ENCODE results near the gene INTS6. TPM values are rescaled to one million over a fixed set of nuclear protein-coding genes. Genes with fewer than 3 reads are reported as not detected.

Gene INTS6
- total RNA-seq, 1 experiment from 2014 or later, result 32.3 TPM

DNA sequence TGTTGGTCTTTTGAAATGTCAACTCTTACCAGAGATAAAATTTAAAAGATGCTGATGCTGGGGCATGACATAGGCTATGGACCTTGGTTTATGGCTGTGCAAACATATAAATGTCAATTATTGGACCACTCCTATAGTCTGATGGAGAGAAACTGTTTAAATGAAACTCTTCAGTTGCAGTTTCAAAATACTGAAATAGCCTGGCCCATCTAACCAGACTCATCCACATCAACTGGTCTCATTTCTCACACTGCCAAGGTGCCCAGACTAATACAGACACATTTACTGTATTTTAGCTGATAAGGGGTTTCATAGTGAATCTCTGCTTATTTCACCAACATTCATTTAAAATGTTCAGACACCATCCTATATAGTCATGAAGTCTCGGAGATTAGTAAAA lies 93.5 kb downstream of the INTS6 start:
- DNase-seq (ENCODE audit: low spot score), result no peak
- in situ Hi-C loops (cut with HindIII; ENCODE audit: low sequenced_read_pairs), result no loop called here

DNA sequence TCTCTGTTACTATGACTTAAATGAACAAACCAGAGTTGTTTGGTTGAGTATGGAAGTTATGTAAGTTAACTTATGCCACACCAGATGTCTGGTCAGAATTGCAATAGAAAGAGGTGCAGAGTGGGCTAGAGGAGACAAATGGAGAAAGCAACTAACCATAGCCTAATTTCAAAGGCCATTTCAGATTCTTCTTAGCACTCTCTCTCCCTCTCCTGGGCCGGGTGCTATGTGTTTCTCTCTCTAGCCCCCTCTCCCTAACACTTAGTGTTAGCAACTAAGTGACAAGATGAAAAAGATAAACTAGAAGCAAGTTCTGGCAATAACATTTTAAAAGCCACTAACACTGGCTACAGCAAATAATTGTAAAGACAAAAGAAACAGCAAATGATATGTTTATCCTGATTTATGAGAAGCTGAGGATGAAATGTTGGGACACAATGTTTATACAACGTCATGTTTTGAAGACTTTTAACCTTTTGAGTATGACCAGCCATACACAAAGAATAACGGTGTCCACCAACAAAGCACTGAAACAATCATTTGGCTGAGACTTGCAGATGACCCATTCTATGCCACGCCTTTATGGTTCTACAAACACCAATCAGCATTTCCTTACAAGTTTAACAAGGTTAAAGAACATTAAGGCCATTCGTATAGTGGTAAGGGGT lies 94.8 kb downstream of the INTS6 start:
- in situ Hi-C loops (cut with HindIII; ENCODE audit: low sequenced_read_pairs), result no loop called here
- no peak for DNase-seq (ENCODE audit: low spot score)

DNA sequence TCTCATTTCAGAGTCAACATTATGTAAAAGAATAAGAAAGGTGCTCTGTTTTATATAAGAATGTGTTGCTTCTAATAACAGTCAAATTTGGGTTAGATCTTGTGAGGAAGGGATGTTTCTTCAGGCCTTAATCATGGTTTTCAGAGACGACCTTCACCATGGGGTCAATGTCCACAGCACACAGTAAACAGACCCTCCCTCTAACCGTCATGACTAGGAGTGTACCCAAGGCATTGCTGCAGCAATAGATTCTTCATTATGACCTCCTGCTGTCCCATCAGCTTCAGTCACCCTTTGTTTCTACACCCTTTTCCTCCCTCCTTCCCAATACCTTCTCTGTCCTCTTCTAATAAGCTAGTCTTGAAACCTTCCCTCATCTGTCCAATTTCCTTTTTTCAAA lies 97.6 kb downstream of the INTS6 start:
- in situ Hi-C loops (cut with HindIII; ENCODE audit: low sequenced_read_pairs), result no loop called here
- no peak for DNase-seq (ENCODE audit: low spot score)

DNA sequence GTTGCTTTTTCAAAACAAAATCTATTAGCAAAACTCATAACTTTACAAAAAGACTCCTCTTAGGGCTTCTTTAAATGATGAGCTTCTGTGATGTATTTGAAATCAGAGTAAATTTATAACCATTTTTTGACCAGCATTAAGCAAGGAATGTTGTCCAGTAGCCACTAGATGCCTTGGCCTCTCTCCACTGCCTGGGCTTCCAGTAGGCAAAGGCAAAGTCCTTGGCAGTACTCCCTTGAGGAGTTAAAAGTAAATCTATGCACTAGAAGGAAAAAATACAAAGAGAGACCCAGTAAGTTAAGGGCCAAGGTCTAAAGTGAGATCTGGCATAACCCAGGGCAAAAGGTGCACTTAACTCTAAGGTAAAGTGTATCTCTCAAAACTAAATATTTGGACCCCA lies 103.8 kb downstream of the INTS6 start:
- no peak for DNase-seq (ENCODE audit: low spot score)

DNA sequence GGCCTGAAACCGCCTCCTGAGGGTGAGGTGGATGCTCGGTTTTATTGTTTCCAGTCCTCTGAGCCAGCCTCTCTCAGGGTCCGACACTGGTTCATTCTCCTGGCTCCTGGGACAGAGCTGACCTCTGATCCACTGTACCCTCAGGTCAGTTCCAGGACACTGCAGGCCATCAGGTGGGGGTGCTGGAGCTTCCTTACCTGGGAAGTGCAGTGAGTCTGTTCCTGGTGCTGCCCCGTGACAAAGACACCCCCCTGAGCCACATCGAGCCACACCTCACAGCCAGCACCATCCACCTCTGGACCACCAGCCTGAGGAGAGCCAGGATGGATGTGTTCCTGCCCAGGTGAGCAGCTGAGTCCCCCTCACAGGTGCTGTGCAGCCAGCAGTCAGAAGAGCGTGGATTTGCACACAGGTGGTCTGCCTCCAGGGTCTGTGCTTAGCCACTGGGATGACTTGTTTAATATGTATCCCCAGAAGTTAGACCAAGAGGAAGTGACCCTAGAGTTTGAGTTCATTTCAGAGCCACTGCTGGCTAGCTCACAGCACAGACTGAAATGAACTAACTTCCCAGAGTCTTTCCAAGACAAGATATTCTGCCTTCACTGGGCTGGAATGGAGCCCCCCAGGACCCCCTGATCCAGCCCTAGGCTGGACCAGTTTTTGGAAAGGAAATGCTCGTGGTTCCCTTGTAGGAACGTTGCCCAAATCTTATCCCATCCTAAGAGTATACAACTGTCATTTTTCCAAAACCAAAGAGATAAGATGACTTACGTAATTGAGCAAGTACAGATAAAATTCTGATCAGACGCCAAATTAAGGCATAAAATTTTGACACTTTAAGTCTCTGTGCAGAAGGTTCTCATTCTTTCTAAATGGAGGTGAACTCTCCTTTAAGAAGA lies 104.5 kb downstream of the INTS6 start:
- DNase-seq (ENCODE audit: low spot score), result no peak
- in situ Hi-C loops (cut with HindIII; ENCODE audit: low sequenced_read_pairs), result no loop called here

More for the DNA sequence above, 103.8 kb downstream of the INTS6 start:
- in situ Hi-C loops (cut with HindIII; ENCODE audit: low sequenced_read_pairs), result no loop called here

DNA sequence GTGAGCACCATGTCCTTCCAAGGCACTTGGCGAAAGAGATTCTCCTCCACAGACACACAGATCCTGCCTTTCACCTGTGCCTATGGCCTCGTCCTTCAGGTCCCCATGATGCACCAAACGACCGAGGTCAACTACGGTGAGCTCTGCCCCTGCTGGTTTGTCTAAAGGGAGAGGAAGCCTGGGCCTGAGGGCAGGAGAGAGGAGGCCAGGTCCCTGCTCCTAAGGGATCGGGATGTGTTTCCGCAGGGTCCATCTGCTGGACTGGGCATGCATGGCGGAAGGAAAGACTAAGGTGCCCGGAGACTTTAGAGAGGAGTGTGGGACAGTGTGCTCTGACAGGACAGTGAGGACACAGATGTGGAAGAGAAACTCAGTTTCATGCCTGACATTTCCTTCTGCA lies 105.7 kb downstream of the INTS6 start:
- in situ Hi-C loops (cut with HindIII; ENCODE audit: low sequenced_read_pairs), result no loop called here
- DNase-seq (ENCODE audit: low spot score), result no peak

DNA sequence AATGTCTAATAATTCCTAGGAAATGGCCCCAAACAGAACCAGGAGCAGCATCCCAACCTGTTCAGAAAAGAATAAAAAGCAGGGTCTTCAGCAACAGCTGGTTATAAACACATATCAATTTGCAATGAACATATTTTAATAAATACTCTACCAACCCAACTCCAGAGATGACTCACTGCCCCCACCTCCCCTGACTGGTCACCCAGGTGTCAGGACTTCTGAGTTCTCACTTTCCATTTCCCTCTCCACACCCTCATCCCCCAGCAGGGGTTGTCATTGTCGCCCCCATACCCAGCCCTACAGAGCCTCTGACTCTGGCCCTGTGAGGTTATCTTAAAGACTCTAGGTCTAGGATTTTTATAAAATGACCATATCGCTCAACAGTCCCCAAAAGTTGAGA lies 106.4 kb downstream of the INTS6 start:
- DNase-seq (ENCODE audit: low spot score), result no peak
- in situ Hi-C loops (cut with HindIII; ENCODE audit: low sequenced_read_pairs), result no loop called here

DNA sequence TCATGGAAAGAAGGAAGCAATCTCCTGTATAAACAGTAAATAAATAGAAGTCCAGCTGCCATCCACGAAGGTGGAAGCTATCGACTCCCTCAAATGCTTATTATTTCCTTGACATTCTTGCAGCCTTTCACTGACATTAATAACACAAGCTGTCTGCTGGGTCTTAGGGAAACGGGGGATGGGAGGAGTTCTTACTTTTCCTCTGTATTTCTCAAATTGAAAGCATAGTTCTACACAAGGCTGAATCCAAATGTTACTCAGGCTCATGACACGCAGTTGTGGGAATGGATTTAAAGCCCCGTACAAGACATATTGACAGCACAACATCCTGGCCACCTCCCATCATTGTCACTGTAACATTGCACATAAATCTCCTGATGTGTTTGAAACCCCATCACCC lies 109.4 kb downstream of the INTS6 start:
- no peak for DNase-seq (ENCODE audit: low spot score)
- in situ Hi-C loops (cut with HindIII; ENCODE audit: low sequenced_read_pairs), result no loop called here

DNA sequence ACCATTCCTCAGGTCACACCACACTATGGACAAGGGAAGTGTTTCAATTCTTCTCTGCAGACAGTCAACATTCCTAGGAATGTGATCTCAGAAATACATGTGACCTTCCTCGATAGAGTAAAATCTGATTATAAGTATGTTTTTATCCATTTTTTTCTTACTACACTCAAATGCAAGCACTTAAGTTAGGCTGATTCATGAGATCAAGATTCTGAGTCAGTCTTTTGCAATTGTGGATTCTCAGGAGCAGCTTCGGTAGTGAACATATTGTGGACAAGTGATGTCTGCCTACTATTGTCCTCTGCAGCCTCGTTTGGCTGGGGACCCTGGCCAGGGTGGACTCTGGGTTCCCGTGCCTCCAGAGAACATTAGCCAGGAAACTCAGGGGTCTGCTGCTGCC lies 110.1 kb downstream of the INTS6 start:
- in situ Hi-C loops (cut with HindIII; ENCODE audit: low sequenced_read_pairs), result no loop called here
- DNase-seq (ENCODE audit: low spot score), result no peak

DNA sequence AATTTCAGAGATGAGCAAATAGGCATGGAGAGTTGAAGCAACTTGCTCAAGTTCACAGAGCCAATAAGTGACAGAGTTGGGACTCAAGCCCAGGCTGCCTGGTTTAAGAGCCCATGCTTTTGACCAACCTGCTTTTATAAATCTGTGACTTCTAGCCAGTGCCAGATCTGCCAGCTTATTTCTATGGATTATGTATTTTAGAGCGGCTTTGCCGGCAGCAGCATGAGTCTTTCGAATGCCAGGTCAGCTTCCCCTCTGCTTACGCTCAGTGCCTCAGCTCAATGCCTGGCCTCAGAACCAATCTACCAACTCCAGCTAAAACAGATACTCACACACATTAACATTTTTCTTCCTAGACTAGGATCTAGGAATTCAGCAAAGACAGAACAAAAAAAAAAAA lies 111.0 kb downstream of the INTS6 start:
- DNase-seq (ENCODE audit: low spot score), result no peak
- in situ Hi-C loops (cut with HindIII; ENCODE audit: low sequenced_read_pairs), result no loop called here

DNA sequence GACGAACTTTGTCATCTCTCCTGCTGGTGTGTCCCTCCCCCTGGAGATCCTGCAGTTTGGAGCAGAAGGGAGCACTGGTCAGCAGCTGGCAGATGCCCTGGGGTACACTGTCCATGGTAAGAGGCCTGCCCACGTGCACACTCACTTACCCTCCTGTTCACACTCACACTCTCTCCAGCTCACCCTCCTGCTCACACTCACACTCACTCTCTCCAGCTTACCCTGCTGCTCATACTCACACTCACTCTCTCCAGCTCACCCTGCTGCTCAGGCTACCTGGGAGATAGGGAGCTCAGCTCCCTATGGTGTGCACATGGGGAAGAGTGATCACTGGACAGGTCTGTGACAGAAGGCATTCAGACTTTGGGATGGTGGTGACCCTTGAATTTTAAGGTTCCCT lies 111.6 kb downstream of the INTS6 start:
- DNase-seq (ENCODE audit: low spot score), result no peak
- in situ Hi-C loops (cut with HindIII; ENCODE audit: low sequenced_read_pairs), result no loop called here

DNA sequence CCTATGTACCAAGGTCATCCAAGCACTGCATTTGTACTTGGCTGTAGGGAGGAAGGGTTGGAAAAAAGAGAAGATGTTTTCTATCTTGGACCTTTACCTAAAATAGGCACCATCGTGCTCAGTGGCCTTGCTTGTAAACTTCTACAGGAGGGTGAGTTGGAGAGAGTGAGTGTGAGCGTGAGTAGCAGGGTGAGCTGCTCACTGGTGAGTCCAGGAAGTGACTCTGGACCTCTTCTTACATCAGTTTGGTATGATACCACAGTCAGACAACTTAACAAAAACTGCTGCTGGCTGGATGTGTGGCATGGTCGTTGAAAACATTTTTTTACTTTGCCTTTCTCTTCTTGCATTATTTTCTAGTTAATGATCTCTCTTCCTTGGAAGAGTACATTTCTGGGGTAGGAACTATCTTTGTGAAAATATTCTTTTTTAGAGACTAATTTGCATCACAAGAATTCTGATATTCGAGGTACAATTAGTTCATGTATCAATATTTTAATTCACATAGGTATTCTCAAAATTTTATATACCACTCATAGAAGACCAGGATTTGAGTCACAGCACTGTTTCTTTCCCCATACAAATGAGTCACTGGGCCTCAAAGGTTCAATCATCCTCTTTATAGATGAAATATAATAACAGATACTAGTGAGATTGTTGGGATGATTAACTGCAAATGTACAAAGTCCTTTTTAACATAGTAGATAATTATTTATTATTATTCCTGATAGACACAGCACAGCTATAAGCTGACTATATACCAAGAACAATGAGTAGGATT lies 112.7 kb downstream of the INTS6 start:
- in situ Hi-C loops (cut with HindIII; ENCODE audit: low sequenced_read_pairs), result no loop called here
- no peak for DNase-seq (ENCODE audit: low spot score)

DNA sequence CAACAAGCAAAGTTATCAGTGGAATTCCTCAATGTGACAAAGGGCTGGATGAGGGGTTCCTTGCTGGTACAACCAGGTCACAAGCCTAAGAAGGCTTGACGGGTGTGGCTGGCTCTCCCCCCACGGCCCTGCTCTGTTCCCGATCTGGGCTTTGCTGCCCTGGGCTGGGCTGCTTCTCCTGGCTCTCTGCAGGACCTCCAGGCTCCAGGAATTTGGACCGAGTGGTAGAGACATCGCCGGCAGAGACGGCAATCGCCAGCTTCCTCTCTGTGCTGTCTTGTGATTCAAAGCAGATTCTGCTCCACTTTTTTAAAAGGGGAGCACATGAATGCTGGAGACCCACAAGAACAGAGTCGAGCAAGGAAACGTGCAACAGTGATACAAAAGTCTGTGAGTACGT lies 113.5 kb downstream of the INTS6 start, which contains the start of gene SERPINE3:
SERPINE3 (plus strand) TSS at position 338 of the 400 bp plus-strand sequence. CDS start 1,401 bp downstream, outside the sequence.
- in situ Hi-C loops (cut with HindIII; ENCODE audit: low sequenced_read_pairs), result no loop called here
- no peak for DNase-seq (ENCODE audit: low spot score)

DNA sequence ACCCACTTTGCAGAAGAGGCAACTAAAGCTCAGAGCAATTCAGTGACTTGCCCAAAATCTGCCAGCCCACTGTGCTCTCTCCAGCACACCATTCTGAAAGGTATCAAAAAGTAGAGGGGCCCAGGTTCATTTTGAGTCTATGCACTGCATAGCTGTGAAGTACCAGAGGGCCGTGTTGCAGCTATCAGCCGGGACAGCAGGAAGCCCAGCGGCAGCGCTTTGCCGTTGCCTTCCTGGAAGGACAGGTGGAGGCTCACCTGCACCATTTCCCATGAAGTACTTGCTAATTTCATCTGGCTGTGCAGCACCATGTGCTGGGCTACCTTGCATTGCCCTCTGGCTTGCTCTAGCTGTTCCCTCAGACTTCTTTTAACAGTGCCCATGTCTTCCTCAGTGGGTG lies 116.1 kb downstream of the INTS6 start:
- in situ Hi-C loops (cut with HindIII; ENCODE audit: low sequenced_read_pairs), result no loop called here
- DNase-seq (ENCODE audit: low spot score), result no peak

DNA sequence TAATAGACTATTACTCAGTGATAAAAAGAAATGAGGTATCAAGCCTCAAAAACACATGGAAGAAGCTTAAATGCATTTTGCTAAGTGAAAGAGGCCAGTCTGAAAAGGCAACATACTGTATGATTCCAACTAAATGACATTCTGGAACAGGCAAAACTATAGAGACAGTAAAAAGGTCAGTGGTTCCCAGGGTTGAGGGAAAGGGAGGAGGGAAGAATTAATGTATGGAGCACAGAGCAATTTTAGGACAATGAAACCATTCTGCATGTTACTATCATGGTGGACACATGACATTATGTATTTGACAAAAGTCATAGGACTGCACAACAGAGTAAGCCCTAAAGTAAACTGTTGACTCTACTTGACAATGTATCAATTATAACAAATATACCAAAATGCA lies 119.0 kb downstream of the INTS6 start:
- DNase-seq (ENCODE audit: low spot score), result no peak
- in situ Hi-C loops (cut with HindIII; ENCODE audit: low sequenced_read_pairs), result no loop called here

DNA sequence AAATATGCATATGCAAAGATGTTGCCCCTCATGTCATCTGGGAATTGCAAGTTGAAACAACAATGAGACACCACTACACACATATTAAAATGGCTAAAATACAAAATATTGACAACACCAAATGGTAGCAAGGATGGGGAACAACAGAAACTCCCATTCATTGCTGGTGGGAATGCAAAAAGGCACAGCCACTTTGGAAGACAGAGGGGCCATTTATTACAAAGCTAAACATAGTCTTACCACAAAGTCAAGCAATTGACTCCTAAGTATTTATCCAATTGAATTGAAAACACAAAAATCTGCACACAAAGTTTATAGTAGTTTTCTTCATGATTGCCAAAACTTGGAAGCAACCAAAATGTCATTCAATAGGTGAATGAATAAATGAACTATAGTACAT lies 119.4 kb downstream of the INTS6 start:
- in situ Hi-C loops (cut with HindIII; ENCODE audit: low sequenced_read_pairs), result no loop called here

DNA sequence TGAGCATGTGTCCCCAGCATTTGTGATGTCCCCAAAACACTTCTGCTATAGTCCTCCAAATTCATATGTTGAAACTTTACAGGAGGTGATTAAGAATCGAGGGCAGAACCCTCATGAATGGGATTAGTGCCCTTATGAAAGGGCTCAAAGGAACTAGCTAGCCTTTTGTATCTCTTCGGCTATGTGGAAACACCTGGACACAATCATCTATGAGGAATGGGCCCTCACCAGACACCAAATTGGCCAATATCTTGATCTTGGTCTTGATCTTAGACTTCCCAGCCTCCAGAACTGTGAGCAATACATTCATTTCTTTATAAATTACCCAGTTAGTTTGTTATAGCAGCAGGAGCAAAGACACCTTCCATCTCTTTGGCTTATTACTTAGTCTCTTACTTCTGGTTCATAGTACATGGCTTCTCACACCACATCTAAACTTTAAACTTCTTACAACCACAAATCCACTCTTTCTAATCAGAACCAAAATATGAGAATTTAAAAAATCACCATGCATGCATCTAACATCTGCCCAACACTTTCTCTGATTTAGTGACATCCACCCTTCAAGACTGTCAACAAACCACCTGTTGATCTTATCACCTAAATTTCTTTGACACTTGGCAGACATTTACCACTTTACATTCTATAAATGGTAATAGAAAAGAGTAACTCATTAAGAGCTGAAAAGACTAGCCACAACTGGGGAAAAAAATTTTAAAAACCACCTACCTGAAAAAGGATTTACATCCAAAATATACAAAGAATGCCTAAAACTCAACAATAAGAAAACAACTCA lies 120.1 kb downstream of the INTS6 start:
- in situ Hi-C loops (cut with HindIII; ENCODE audit: low sequenced_read_pairs), result no loop called here
- DNase-seq (ENCODE audit: low spot score), result no peak

More for the DNA sequence above, 119.4 kb downstream of the INTS6 start:
- DNase-seq (ENCODE audit: low spot score), result no peak

DNA sequence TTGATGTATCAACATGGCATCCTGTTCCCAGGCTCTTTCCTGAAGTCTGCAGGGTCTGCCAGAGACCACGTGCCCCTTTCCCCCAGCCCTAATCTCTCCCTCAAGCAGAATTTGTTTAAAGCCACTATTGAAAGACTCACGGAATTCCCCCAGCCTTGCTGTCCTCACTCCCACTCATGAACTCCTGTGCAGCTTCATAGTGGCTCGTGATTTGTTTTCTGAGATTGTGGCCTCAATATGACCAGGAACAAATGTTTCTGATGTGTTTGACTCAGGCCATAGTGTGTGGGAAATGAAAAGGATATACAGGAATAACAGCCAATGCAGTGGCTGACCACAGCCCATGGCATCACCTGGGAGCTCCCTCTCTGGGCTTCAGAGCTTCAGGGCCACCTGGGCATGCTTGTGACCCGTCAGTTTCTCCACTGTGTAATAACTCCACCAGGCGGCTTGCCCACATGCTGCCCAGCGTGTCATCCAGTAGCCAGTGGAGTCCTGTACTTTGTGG lies 121.4 kb downstream of the INTS6 start:
- in situ Hi-C loops (cut with HindIII; ENCODE audit: low sequenced_read_pairs), result no loop called here
- no peak for DNase-seq (ENCODE audit: low spot score)

DNA sequence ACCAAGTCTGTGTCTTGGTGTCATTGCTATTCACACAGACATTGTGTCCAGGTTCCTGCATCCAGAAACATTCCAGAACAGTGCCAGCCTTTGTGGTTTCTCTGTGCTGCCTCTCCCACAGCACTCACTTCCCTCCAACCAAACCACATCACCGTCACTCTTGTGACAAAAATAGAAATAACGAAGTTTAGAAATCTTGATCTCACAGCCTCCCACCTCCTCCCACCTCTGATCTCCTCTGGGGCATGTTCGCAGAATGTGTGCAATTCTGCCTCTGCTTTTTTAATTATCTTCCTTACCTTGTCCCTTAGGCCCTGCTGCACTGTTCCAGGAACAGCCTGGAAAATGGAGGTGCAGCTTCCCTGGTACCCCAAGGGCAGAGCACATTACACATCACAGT lies 122.0 kb downstream of the INTS6 start:
- DNase-seq (ENCODE audit: low spot score), result no peak
- in situ Hi-C loops (cut with HindIII; ENCODE audit: low sequenced_read_pairs), result no loop called here

All from G401 (cell line).